HCT116 (cell line): ENCODE results near the gene OXTR. TPM values are rescaled to one million over a fixed set of nuclear protein-coding genes. Genes with fewer than 3 reads are reported as not detected.

Experiments used
- ATAC-seq: fragments of 200-7000 bp; cut with Tn5 transposase; 2 replicates; pipeline ENCODE4 v1.9.1; 2020; ENCODE audit warnings: mild to moderate bottlenecking, moderate library complexity
- BruUV-seq: library from RNA; stranded (reverse); fragments of 400-500 nt; replicated peaks from 2 replicates; lab custom pipeline; 2021; lab: Mats Ljungman, UMichigan
- CTCF ChIA-PET: fragments of 300-600 bp; sonication (Branson Sonifier 250); formaldehyde crosslinking; loops from one replicate; lab custom pipeline; 2021; ENCODE audit warnings: antibody characterized with exemption; lab: Charles Lee
- POLR2A ChIA-PET: fragments of 300-600, 350-600 bp; sonication (Branson Sonifier 250); formaldehyde crosslinking; loops from one replicate; lab custom pipeline; 2021; ENCODE audit warnings: antibody characterized with exemption; lab: Charles Lee
- RAD21 ChIA-PET, 2 experiments: fragments of 300-600 bp; sonication (Branson Sonifier 250); formaldehyde crosslinking; loops; one replicate each; lab custom pipeline; 2023; ENCODE audit warnings: low total read pairs in 2 of 2; ENCODE audit not compliant: uncharacterized antibody in 2 of 2, unreplicated experiment in 2 of 2, low non-redundant PET in 1 of 2; lab: Charles Lee
- DNase-seq: peaks from one replicate; pipeline ENCODE4 v3.0.0-alpha.2; 2010; ENCODE audit warnings: low read depth, low spot score
- H2AFZ ChIP-seq: fragments of 200-600 bp; shearing (Covaris generic), sonication (generic); 2 replicates; pipeline ENCODE4 v1.6.1; 2017; ENCODE audit warnings: low read depth, mixed run types, mixed read lengths, antibody characterized with exemption, low read length; ENCODE audit not compliant: poor library complexity, severe bottlenecking
- H3K27ac ChIP-seq: 2 replicates; pipeline ENCODE4 v1.5.1; 2012; ENCODE audit warnings: low read depth, low read length
- H3K27me3 ChIP-seq: fragments of 200-600 bp; sonication (generic); 2 replicates; pipeline ENCODE4 v1.6.1; 2016; ENCODE audit warnings: mixed run types, low read length, mixed read lengths; ENCODE audit not compliant: insufficient read depth
- H3K36me3 ChIP-seq, 2 experiments: fragments of 200-500 bp in 1 of 2; fragments of 200-600 bp in 1 of 2; sonication (Bioruptor generic) in 1 of 2; sonication (generic) in 1 of 2; 2 replicates each; pipeline versions ENCODE4 v1.5.1 to v1.6.1; 2014 to 2016; ENCODE audit warnings: low read length in 2 of 2, inconsistent platforms in 1 of 2, mixed read lengths in 1 of 2, mixed run types in 1 of 2; ENCODE audit not compliant: insufficient read depth in 2 of 2, control insufficient read depth in 1 of 2
- H3K4me1 ChIP-seq, 2 experiments: fragments of 200-600 bp in 1 of 2; sonication (generic) in 1 of 2; 2 replicates each; pipeline versions ENCODE4 v1.5.1 to v1.6.1; 2012 to 2017; ENCODE audit warnings: low read length in 2 of 2, inconsistent platforms in 1 of 2, mild to moderate bottlenecking in 1 of 2, mixed read lengths in 1 of 2, mixed run types in 1 of 2, moderate library complexity in 1 of 2; ENCODE audit not compliant: insufficient read depth in 2 of 2, control insufficient read depth in 1 of 2
- H3K4me2 ChIP-seq: fragments of 200-600 bp; sonication (generic); 2 replicates; pipeline ENCODE4 v1.6.1; 2017; ENCODE audit warnings: mixed run types, low read length, mixed read lengths
- H3K4me3 ChIP-seq, 2 experiments: fragments of 200-600 bp in 1 of 2; sonication (generic) in 1 of 2; replicated peaks in 1 of 2; 2 replicates each; pipeline ENCODE4 v1.5.1; 2011 to 2016; ENCODE audit warnings: low read length in 2 of 2, control low read depth in 1 of 2, low read depth in 1 of 2, mild to moderate bottlenecking in 1 of 2, mixed read lengths in 1 of 2, mixed run types in 1 of 2
- H3K79me2 ChIP-seq: fragments of 200-600 bp; sonication (generic); 2 replicates; pipeline ENCODE4 v1.6.1; 2017; ENCODE audit warnings: mild to moderate bottlenecking, mixed run types, low read length, moderate library complexity, mixed read lengths; ENCODE audit not compliant: insufficient read depth
- H3K9ac ChIP-seq: fragments of 200-600 bp; sonication (generic); 2 replicates; pipeline ENCODE4 v1.6.1; 2016; ENCODE audit warnings: low read length, mixed read lengths
- H3K9me2 ChIP-seq: fragments of 200-600 bp; sonication (generic), shearing (Covaris generic); 2 replicates; pipeline ENCODE4 v1.6.1; 2017; ENCODE audit warnings: mixed run types, mild to moderate bottlenecking, moderate library complexity; ENCODE audit not compliant: insufficient read depth
- H3K9me3 ChIP-seq, 2 experiments: fragments of 200-500 bp in 1 of 2; fragments of 200-600 bp in 1 of 2; sonication (Bioruptor generic) in 1 of 2; sonication (generic) in 1 of 2; 2 replicates each; pipeline ENCODE4 v1.6.1; 2014 to 2017; ENCODE audit warnings: low read length in 2 of 2, mixed read lengths in 2 of 2, inconsistent platforms in 1 of 2, low read depth in 1 of 2, mild to moderate bottlenecking in 1 of 2, mixed run types in 1 of 2, moderate library complexity in 1 of 2; ENCODE audit not compliant: control insufficient read depth in 1 of 2, insufficient read depth in 1 of 2
- H4K20me1 ChIP-seq: fragments of 200-600 bp; sonication (generic), shearing (Covaris generic); 2 replicates; pipeline ENCODE4 v1.6.1; 2017; ENCODE audit warnings: mixed run types, mild to moderate bottlenecking, moderate library complexity; ENCODE audit not compliant: insufficient read depth
- CEBPB ChIP-seq: IDR thresholded peaks from 2 replicates; pipeline ENCODE4 v1.6.1; 2012; ENCODE audit warnings: low read depth
- EZH2 ChIP-seq: fragments of 200-600 bp; sonication (generic); IDR thresholded peaks from 2 replicates; pipeline ENCODE4 v1.6.1; 2017; ENCODE audit warnings: antibody characterized with exemption, mixed run types
- JUND ChIP-seq: IDR thresholded peaks from 2 replicates; pipeline ENCODE4 v1.6.1; 2012
- POLR2A ChIP-seq: IDR thresholded peaks from 2 replicates; pipeline ENCODE4 v1.7.0; 2011; ENCODE audit warnings: borderline replicate concordance; ENCODE audit not compliant: insufficient read depth, insufficient read length; ENCODE audit errors: extremely low read depth
- REST ChIP-seq: IDR thresholded peaks from 2 replicates; pipeline ENCODE4 v1.6.1; 2012; ENCODE audit warnings: low read depth
- SP1 ChIP-seq: IDR thresholded peaks from 2 replicates; pipeline ENCODE4 v1.6.1; 2012; ENCODE audit warnings: low read depth
- TCF7L2 ChIP-seq: IDR thresholded peaks from 2 replicates; pipeline ENCODE4 v1.7.0; 2011; ENCODE audit warnings: borderline replicate concordance, inconsistent platforms; ENCODE audit not compliant: insufficient read depth, insufficient read length; ENCODE audit errors: extremely low read depth
- ZBTB33 ChIP-seq: IDR thresholded peaks from 2 replicates; pipeline ENCODE4 v1.6.1; 2011; ENCODE audit warnings: mild to moderate bottlenecking, low read length, moderate library complexity; ENCODE audit not compliant: insufficient replicate concordance; ENCODE audit errors: extremely low read depth
- ZNF274 ChIP-seq: fragments of 200-500 bp; sonication (Bioruptor generic); IDR thresholded peaks from 2 replicates; pipeline ENCODE4 v1.6.1; 2014; ENCODE audit warnings: mild to moderate bottlenecking, low read depth, low read length, inconsistent platforms
- intact Hi-C: fragments of 100-400 bp; cut with micrococcal nuclease; formaldehyde crosslinking; loops from 2 replicates; pipeline ENCODE4 v1.10.0; 2022
- total RNA-seq: library from RNA; stranded (reverse); gene quantifications from one replicate; pipeline ENCODE4 v1.2.1, GENCODE V29; 2021; ENCODE audit not compliant: unreplicated experiment

OXTR gene
- total RNA-seq, 1 experiment from 2014 or later, result 1.3 TPM

- no peak overlapping the region for H3K9ac ChIP-seq
- H3K4me2 ChIP-seq, result no peak overlapping the region
- no peaks in the 10 kb centered on the region for H3K79me2 ChIP-seq
- ChIA-PET RAD21 (no interaction called here), POLR2A (no interaction called here), CTCF (interaction anchor here (3.0 kb wide), 1 partner anchor 12 kb away, joined by 10 read pairs; no protein-coding TSS in a partner anchor)
- no peak overlapping the region for H3K27ac ChIP-seq
- no peaks in the 10 kb centered on the region for H3K9me2 ChIP-seq
- H3K4me1 ChIP-seq, result peaks cover 41 to 55% of the 10 kb centered on the region in 2 experiments
- H2AFZ ChIP-seq, result no peak overlapping the region
- H4K20me1 ChIP-seq, result no peaks in the 10 kb centered on the region
- H3K9me3 ChIP-seq, result no peaks in the 10 kb centered on the region
- TF ChIP-seq TCF7L2 (no peak), ZBTB33 (no peak), CEBPB (peak; percentile 38; the same call in 1 of the 2 replicates), REST (no peak), EZH2 (no peak), JUND (no peak), ZNF274 (no peak), SP1 (no peak), POLR2A (no peak)
- ATAC-seq (no peak), DNase-seq (no peak)
- H3K4me3 ChIP-seq, result no peak overlapping the region
- BruUV-seq, result no TSS peak
- no peaks in the 10 kb centered on the region for H3K36me3 ChIP-seq
- intact Hi-C loops, result no loop called here
- no peaks in the 10 kb centered on the region for H3K27me3 ChIP-seq
These were observed 26.3 kb downstream of the OXTR start for GRCh38 chr3:8743021-8743601.
